Natural killer cell (primary cell): ENCODE data around the gene MTAP. TPM values are rescaled to one million over a fixed set of nuclear protein-coding genes. Genes with fewer than 3 reads are reported as not detected.

Experiments
- ATAC-seq, 3 donors: fragments of 150-1000 bp in 2 of 3; fragments of 200-7000 bp in 1 of 3; cut with Tn5 transposase; 1 replicate in 1 of 3; 2 replicates in 2 of 3; pipeline ENCODE4 v1.10.0; 2021; ENCODE audit warnings: mild to moderate bottlenecking in 2 of 3, moderate library complexity in 2 of 3
- DNase-seq, 2 donors: peaks; one replicate each; pipeline versions ENCODE4 v3.0.0 to v3.0.0-alpha.2; 2013 to 2021; ENCODE audit warnings: mixed read lengths in 1 of 2
- H3K27ac ChIP-seq: one replicate; pipeline ENCODE4 v1.5.1; 2013; ENCODE audit warnings: mild to moderate bottlenecking, low read length
- H3K27me3 ChIP-seq: one replicate; pipeline ENCODE4 v1.6.1; 2013; ENCODE audit warnings: low read length; ENCODE audit not compliant: control insufficient read depth, insufficient read depth
- H3K36me3 ChIP-seq: one replicate; pipeline ENCODE4 v1.6.1; 2013; ENCODE audit warnings: low read length; ENCODE audit not compliant: control insufficient read depth, insufficient read depth
- H3K4me1 ChIP-seq: one replicate; pipeline ENCODE4 v1.6.1; 2013; ENCODE audit warnings: low read length; ENCODE audit not compliant: control insufficient read depth, insufficient read depth
- H3K4me3 ChIP-seq: one replicate; pipeline ENCODE4 v1.5.1; 2013; ENCODE audit warnings: low read length
- H3K9me3 ChIP-seq: one replicate; pipeline ENCODE4 v1.6.1; 2013; ENCODE audit warnings: low read length; ENCODE audit not compliant: control insufficient read depth, insufficient read depth
- H3K27ac Mint-ChIP-seq, 2 donors: one replicate each; pipeline ENCODE4 v1.8.0; 2022; ENCODE audit warnings: mild to moderate bottlenecking in 2 of 2, mixed read lengths in 2 of 2, moderate library complexity in 1 of 2
- H3K27me3 Mint-ChIP-seq, 2 donors: one replicate each; pipeline ENCODE4 v1.8.0; 2022; ENCODE audit warnings: low read depth in 2 of 2, mixed read lengths in 2 of 2
- H3K36me3 Mint-ChIP-seq: one replicate; pipeline ENCODE4 v1.8.0; 2022; ENCODE audit warnings: mixed read lengths
- H3K4me1 Mint-ChIP-seq, 2 donors: one replicate each; pipeline ENCODE4 v1.8.0; 2022; ENCODE audit warnings: mixed read lengths in 2 of 2
- H3K4me3 Mint-ChIP-seq: one replicate; pipeline ENCODE4 v1.8.0; 2022; ENCODE audit warnings: mild to moderate bottlenecking, moderate library complexity, mixed read lengths
- H3K9me3 Mint-ChIP-seq, 2 donors: one replicate each; pipeline ENCODE4 v1.8.0; 2022; ENCODE audit warnings: mixed read lengths in 2 of 2
- CTCF ChIP-seq: fragments of 200-600 bp; IDR thresholded peaks from one replicate; pipeline ENCODE4 v1.8.0; 2022; ENCODE audit warnings: antibody characterized with exemption
- WGBS: methylation state at CpG from one replicate; pipeline ENCODE4 v1.1.7; 2013; ENCODE audit warnings: missing lambda C conversion rate; ENCODE audit not compliant: insufficient coverage; 5-methylcytosine and 5-hydroxymethylcytosine counted together
- intact Hi-C: fragments of 100-400 bp; cut with micrococcal nuclease; formaldehyde crosslinking; loops from one replicate; pipeline ENCODE4 v1.14.2; 2022
- total RNA-seq, 4 donors: library from RNA; stranded (reverse); fragments of 120-200 nt in 1 of 4; gene quantifications; one replicate each; pipeline versions ENCODE4 v1.2.3 to v1.2.4, GENCODE V29; 2013 to 2022

The MTAP gene
- total RNA-seq, 3 donors from 2014 or later (not counting 1 experiment from before 2014, with no cell fraction given) = 19.4 to 20.7 (median 19.6) TPM

GRCh38 chr9:21811914-21812313 is 9.5 kb downstream of the MTAP start:
- peaks cover 7% of the 10 kb centered on the region for H3K36me3 Mint-ChIP-seq
- DNase-seq = no peak
- Histone ChIP-seq H3K27me3 (no peaks in the 10 kb centered on the region), H3K4me3 (no peak overlapping the region), H3K4me1 (peaks cover 8% of the 10 kb centered on the region), H3K27ac (no peak overlapping the region), H3K9me3 (no peaks in the 10 kb centered on the region), H3K36me3 (peaks cover 13% of the 10 kb centered on the region)
- peaks cover 5 to 6% of the 10 kb centered on the region in 2 donors for H3K4me1 Mint-ChIP-seq
- H3K4me3 Mint-ChIP-seq = no peak overlapping the region
- no peak for TF ChIP-seq CTCF
- 96% methylated on average over 3 of the region's 3 CpGs for WGBS
- ATAC-seq = no peak
- intact Hi-C loops = loop anchor here (5.0 kb wide), 2 partner anchors 310 to 430 kb away; no protein-coding TSS in a partner anchor
- H3K27me3 Mint-ChIP-seq = no peaks in the 10 kb centered on the region
- H3K27ac Mint-ChIP-seq = no peak overlapping the region
- no peaks in the 10 kb centered on the region for H3K9me3 Mint-ChIP-seq

DNA sequence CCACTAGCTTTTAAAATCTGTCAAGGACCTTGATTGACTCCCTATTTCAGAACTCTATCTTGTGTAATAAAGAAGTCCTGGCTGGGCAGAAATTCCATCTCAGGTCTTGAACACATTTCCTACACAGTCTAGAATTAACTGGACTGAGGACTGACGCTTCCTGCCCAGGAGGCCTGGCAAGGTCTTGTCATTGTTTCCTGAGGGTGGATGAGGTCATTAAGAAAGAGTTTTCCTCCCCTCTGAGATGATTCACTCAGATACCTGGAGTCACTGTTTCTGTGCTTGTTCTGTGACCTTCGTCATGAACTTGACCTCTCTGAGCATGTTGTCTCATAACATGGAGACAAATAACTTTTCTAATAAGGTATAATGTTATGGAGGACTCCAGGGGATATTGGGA is 10.0 kb downstream of the MTAP start:
- intact Hi-C loops = loop anchor here (5.0 kb wide), 2 partner anchors 310 to 430 kb away; no protein-coding TSS in a partner anchor
- no peak for ATAC-seq
- peaks cover 8% of the 10 kb centered on the region for H3K4me1 ChIP-seq
- peaks cover 7% of the 10 kb centered on the region for H3K36me3 Mint-ChIP-seq
- H3K9me3 ChIP-seq = no peaks in the 10 kb centered on the region
- DNase-seq = no peak
- no peak overlapping the region for H3K27ac Mint-ChIP-seq
- TF ChIP-seq CTCF = no peak
- 71% methylated on average over 1 of the region's 2 CpGs for WGBS
- no peak overlapping the region for H3K4me3 ChIP-seq
- no peaks in the 10 kb centered on the region for H3K27me3 ChIP-seq
- H3K27ac ChIP-seq = no peak overlapping the region
- H3K4me1 Mint-ChIP-seq = peaks cover 5 to 6% of the 10 kb centered on the region in 2 donors
- H3K4me3 Mint-ChIP-seq = no peak overlapping the region
- no peaks in the 10 kb centered on the region for H3K27me3 Mint-ChIP-seq
- H3K36me3 ChIP-seq = peaks cover 17% of the 10 kb centered on the region
- H3K9me3 Mint-ChIP-seq = no peaks in the 10 kb centered on the region

DNA sequence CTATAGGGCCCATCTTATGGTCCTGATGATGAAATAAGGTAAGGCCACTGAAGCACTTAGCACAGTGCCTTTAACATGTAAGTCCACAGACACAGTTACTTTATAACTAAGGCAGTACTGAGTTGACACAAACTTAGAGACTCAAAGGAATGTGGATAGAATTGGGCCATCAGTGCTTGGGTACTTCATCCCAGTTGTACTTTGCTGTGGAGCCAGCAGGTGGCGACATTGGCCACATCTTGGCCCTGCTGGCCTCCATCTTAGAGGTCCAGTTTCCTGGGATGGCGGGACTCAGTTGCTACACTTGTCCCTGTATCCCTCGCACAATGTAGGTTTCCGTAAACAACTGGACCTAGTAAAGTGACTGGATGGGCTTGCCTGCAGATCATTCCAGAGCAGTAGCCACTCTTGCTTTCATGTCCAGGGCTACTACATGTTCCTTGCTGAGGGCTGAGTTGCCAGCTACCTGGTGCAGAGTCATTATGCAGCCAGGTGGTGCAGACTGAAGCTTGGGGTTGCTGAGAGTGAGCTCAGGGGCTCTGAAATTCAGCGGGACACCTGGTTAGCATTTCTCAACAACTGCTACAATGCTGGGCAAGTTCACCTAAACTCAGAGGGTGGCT is 10.6 kb downstream of the MTAP start:
- Mint-ChIP-seq H3K9me3 (no peaks in the 10 kb centered on the region), H3K27ac (no peak overlapping the region), H3K27me3 (no peaks in the 10 kb centered on the region), H3K36me3 (peaks cover 7% of the 10 kb centered on the region), H3K4me1 (peaks cover 5 to 6% of the 10 kb centered on the region in 2 donors), H3K4me3 (no peak overlapping the region)
- Histone ChIP-seq H3K27ac (no peak overlapping the region), H3K36me3 (peaks cover 19% of the 10 kb centered on the region), H3K27me3 (no peaks in the 10 kb centered on the region), H3K9me3 (no peaks in the 10 kb centered on the region), H3K4me1 (peaks cover 8% of the 10 kb centered on the region), H3K4me3 (no peak overlapping the region)
- 74% methylated on average over 5 of the region's 5 CpGs for WGBS
- peak; percentile 81 to 89 (median 83) for ATAC-seq
- TF ChIP-seq CTCF = peak; percentile 83
- DNase-seq = peak; percentile 70 to 85
- intact Hi-C loops = loop anchor here (1.0 to 5.0 kb wide), 4 partner anchors 225 to 639 kb away; no protein-coding TSS in a partner anchor
